Endothelial cell of umbilical vein (primary cell): ENCODE results near the gene GRM7. TPM values are rescaled to one million over a fixed set of nuclear protein-coding genes. Genes with fewer than 3 reads are reported as not detected.

Experiments used
- BruUV-seq: library from RNA; stranded (reverse); fragments of 400-500 nt; replicated peaks from 2 replicates; lab custom pipeline; 2021; lab: Mats Ljungman, UMichigan
- CTCF ChIA-PET: fragments of 300-600, 350-600 bp; sonication (Branson Sonifier 250); formaldehyde crosslinking; loops from one replicate; lab custom pipeline; 2021; ENCODE audit warnings: antibody characterized with exemption, inconsistent platforms; lab: Charles Lee
- POLR2A ChIA-PET: fragments of 300-600, 350-600 bp; sonication (Branson Sonifier 250); formaldehyde crosslinking; loops from one replicate; lab custom pipeline; 2021; ENCODE audit warnings: antibody characterized with exemption, inconsistent platforms; lab: Charles Lee
- DNase-seq: peaks from one replicate; pipeline ENCODE4 v3.0.0-alpha.2; 2011; ENCODE audit warnings: low read depth, low spot score
- FAIRE-seq: peaks from 2 replicates; lab custom pipeline; 2011; peaks lifted over from hg19 to GRCh38; lab: Jason Lieb, UNC
- H2AFZ ChIP-seq: 2 replicates; pipeline ENCODE4 v1.6.0; 2012; ENCODE audit warnings: low read depth, low read length, control low read depth, inconsistent platforms
- H3K27ac ChIP-seq: 2 replicates; pipeline ENCODE4 v1.5.1; 2011; ENCODE audit warnings: low read depth, mild to moderate bottlenecking, control low read depth, low read length, moderate library complexity; ENCODE audit not compliant: insufficient read depth
- H3K27me3 ChIP-seq, 2 experiments: 2 replicates each; pipeline versions ENCODE4 v1.6.0 to v1.6.1; 2011; ENCODE audit warnings: low read length in 2 of 2, mixed read lengths in 1 of 2; ENCODE audit not compliant: control insufficient read depth in 2 of 2, insufficient read depth in 2 of 2
- H3K36me3 ChIP-seq, 2 experiments: 2 replicates in 1 of 2; 3 replicates in 1 of 2; pipeline ENCODE4 v1.5.1; 2011; ENCODE audit warnings: low read length in 2 of 2, mild to moderate bottlenecking in 1 of 2, moderate library complexity in 1 of 2; ENCODE audit not compliant: control insufficient read depth in 2 of 2, insufficient read depth in 2 of 2; ENCODE audit errors: extremely low read depth in 1 of 2
- H3K4me1 ChIP-seq: 3 replicates; pipeline ENCODE4 v1.5.1; 2011; ENCODE audit warnings: mild to moderate bottlenecking, low read length; ENCODE audit not compliant: control insufficient read depth, insufficient read depth; ENCODE audit errors: extremely low read depth
- H3K4me2 ChIP-seq: 2 replicates; pipeline ENCODE4 v1.6.1; 2011; ENCODE audit warnings: low read length, control low read depth, mixed read lengths; ENCODE audit not compliant: insufficient read depth
- H3K4me3 ChIP-seq, 3 experiments: fragments of 200-600 bp in 1 of 3; sonication (generic), shearing (Covaris generic) in 1 of 3; replicated peaks in 1 of 3; 2 replicates each; pipeline ENCODE4 v1.5.1; 2011 to 2016; ENCODE audit warnings: control low read depth in 3 of 3, low read length in 3 of 3, mild to moderate bottlenecking in 2 of 3, inconsistent platforms in 1 of 3, low read depth in 1 of 3, moderate library complexity in 1 of 3; ENCODE audit not compliant: insufficient read depth in 1 of 3
- H3K79me2 ChIP-seq: 2 replicates; pipeline ENCODE4 v1.6.0; 2012; ENCODE audit warnings: low read length, inconsistent platforms; ENCODE audit not compliant: control insufficient read depth, insufficient read depth
- H3K9ac ChIP-seq: replicated peaks from 2 replicates; pipeline ENCODE3; 2011; ENCODE audit warnings: low read length, control low read depth; ENCODE audit not compliant: insufficient read depth; ENCODE audit errors: extremely low read depth
- H3K9me1 ChIP-seq: replicated peaks from 3 replicates; pipeline ENCODE4 v1.6.0; 2011; ENCODE audit warnings: mild to moderate bottlenecking, low read length; ENCODE audit not compliant: control insufficient read depth, insufficient read depth; ENCODE audit errors: extremely low read depth
- H3K9me3 ChIP-seq: replicated peaks from 2 replicates; pipeline ENCODE4 v1.5.1; 2012; ENCODE audit warnings: low read length, inconsistent platforms; ENCODE audit not compliant: control insufficient read depth, insufficient read depth
- H4K20me1 ChIP-seq: replicated peaks from 2 replicates; pipeline ENCODE3; 2011; ENCODE audit warnings: mild to moderate bottlenecking, low read length; ENCODE audit not compliant: control insufficient read depth, insufficient read depth; ENCODE audit errors: extremely low read depth
- EZH2 ChIP-seq: IDR thresholded peaks from 2 replicates; pipeline ENCODE4 v1.6.1; 2012; ENCODE audit warnings: borderline replicate concordance, low read depth, mild to moderate bottlenecking, moderate library complexity, low read length, inconsistent platforms; ENCODE audit not compliant: severe bottlenecking
- FOS ChIP-seq: IDR thresholded peaks from 2 replicates; pipeline ENCODE4 v1.6.1; 2011; ENCODE audit warnings: mild to moderate bottlenecking, low read length, moderate library complexity, borderline replicate concordance; ENCODE audit not compliant: insufficient read depth
- JUN ChIP-seq: IDR thresholded peaks from 2 replicates; pipeline ENCODE4 v1.6.1; 2011; ENCODE audit warnings: borderline replicate concordance, low read depth; ENCODE audit not compliant: insufficient read length, insufficient read depth
- MYC ChIP-seq: IDR thresholded peaks from one replicate; pipeline ENCODE4 v1.6.1; 2011; ENCODE audit warnings: mild to moderate bottlenecking, low read depth, low read length
- POLR2AphosphoS5 ChIP-seq: IDR thresholded peaks from 2 replicates; pipeline ENCODE4 v1.6.1; 2012; ENCODE audit warnings: low read depth, mild to moderate bottlenecking, control low read depth, low read length, moderate library complexity; ENCODE audit not compliant: insufficient read depth
- dilution Hi-C: fragments of 300-500 bp; cut with MboI; formaldehyde crosslinking; loops from one replicate; pipeline ENCODE4 v1.15.0; 2019; ENCODE audit warnings: low sequenced_read_pairs; ENCODE audit not compliant: extremely low pct_ligation_motif_present
- intact Hi-C: fragments of 100-400 bp; cut with micrococcal nuclease; formaldehyde crosslinking; loops from one replicate; pipeline ENCODE4 v1.10.0; 2022
- polyA plus RNA-seq, 4 experiments: library from polyadenylated mRNA; depleted of rRNA in 3 of 4; stranded (reverse) in 3 of 4; unstranded in 1 of 4; fragments of >200 nt; gene quantifications; 2 replicates each; pipeline versions ENCODE4 v1.2.1 to v1.2.3, GENCODE V29; 2011 to 2012; ENCODE audit warnings: missing spikeins in 1 of 4
- total RNA-seq: library from RNA; stranded (reverse); gene quantifications from 2 replicates; pipeline ENCODE4 v1.2.3, GENCODE V29; 2021
- TF ChIP-seq, protein P1 (sequence below): IDR thresholded peaks from 2 replicates; pipeline ENCODE4 v1.6.1; 2011; ENCODE audit not compliant: insufficient read depth, insufficient read length
- TF ChIP-seq, protein P2 (sequence below), 2 donors: IDR thresholded peaks; 1 replicate in 1 of 2; 2 replicates in 1 of 2; pipeline ENCODE4 v1.5.1; 2011; ENCODE audit warnings: low read length in 2 of 2, mild to moderate bottlenecking in 2 of 2, moderate library complexity in 2 of 2, control low read depth in 1 of 2, inconsistent platforms in 1 of 2, low read depth in 1 of 2; ENCODE audit not compliant: insufficient read depth in 1 of 2; ENCODE audit errors: extremely low read depth in 1 of 2

GRM7 gene
- total and polyA plus RNA-seq, 2 donors (not counting 3 experiments of a cell fraction or from before 2014, with no cell fraction given): 0.12 TPM; not detected in 1

DNA sequence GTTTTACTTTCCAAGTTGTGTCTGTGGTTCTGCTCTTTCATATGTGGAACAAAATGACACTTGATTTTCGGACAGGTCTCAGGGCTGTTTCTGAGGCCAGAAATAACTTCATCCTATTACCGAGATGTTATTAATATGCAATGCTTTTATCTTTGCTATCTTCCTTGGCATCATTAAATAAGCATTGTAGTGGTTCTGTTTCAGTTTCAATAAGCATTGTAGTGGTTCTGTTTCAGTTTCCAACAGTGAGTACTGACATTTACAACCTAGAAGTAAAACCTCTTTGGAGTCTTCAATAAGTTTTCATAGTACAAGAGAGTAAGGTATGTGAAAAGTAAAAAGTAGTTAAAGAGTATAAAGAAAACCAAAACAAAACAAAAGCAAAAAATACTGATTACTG lies 746.2 kb downstream of the GRM7 start:
- FAIRE-seq (no peak), DNase-seq (no peak)
- TF ChIP-seq, protein P1, sequence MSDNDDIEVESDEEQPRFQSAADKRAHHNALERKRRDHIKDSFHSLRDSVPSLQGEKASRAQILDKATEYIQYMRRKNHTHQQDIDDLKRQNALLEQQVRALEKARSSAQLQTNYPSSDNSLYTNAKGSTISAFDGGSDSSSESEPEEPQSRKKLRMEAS: no peak
- TF ChIP-seq EZH2: no peak
- no peak for TF ChIP-seq FOS
- TF ChIP-seq JUN: no peak
- TF ChIP-seq POLR2AphosphoS5: no peak
- dilution Hi-C loops: no loop called here
- no peak overlapping the region for H3K9ac ChIP-seq
- H3K9me1 ChIP-seq: no peaks in the 10 kb centered on the region
- ChIA-PET POLR2A (no interaction called here), CTCF (interaction anchor here (1.0 kb wide), 1 partner anchor 8 kb away, joined by 4 read pairs; no protein-coding TSS in a partner anchor)
- H3K9me3 ChIP-seq: no peaks in the 10 kb centered on the region
- BruUV-seq: no TSS peak
- H3K4me3 ChIP-seq: no peak overlapping the region
- no peak overlapping the region for H2AFZ ChIP-seq
- H3K4me2 ChIP-seq: no peak overlapping the region
- H3K36me3 ChIP-seq: no peaks in the 10 kb centered on the region
- intact Hi-C loops: no loop called here
- no peaks in the 10 kb centered on the region for H3K27me3 ChIP-seq
- no peak overlapping the region for H3K27ac ChIP-seq
- H3K4me1 ChIP-seq: no peaks in the 10 kb centered on the region
- H3K79me2 ChIP-seq: no peaks in the 10 kb centered on the region
- H4K20me1 ChIP-seq: no peaks in the 10 kb centered on the region

DNA sequence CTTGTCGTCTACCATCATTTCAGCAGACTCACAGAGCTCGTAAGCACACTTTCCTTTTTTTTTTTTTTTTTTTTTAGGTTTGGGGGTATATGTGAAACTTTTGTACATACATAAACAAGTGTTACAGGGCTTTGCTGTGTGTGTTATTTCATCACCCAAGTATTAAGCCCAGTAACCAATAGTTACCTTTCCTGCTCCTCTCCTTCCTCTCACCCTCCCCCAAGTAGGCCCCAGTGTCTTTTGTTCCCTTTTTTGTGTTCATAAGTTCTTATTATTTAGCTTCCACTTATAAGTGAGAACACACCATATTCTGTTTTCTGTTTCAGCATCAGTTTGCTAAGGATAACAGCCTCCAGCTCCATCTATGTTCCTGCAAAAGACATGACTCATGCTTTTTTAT lies 746.8 kb downstream of the GRM7 start:
- intact Hi-C loops (no loop called here), dilution Hi-C loops (no loop called here)
- Histone ChIP-seq H3K4me1 (no peaks in the 10 kb centered on the region), H3K4me2 (no peak overlapping the region), H3K27me3 (no peaks in the 10 kb centered on the region), H3K9me3 (no peaks in the 10 kb centered on the region), H3K27ac (no peak overlapping the region), H2AFZ (no peak overlapping the region), H3K9ac (no peak overlapping the region), H4K20me1 (no peaks in the 10 kb centered on the region), H3K36me3 (no peaks in the 10 kb centered on the region), H3K79me2 (no peaks in the 10 kb centered on the region), H3K9me1 (no peaks in the 10 kb centered on the region), H3K4me3 (no peak overlapping the region)
- BruUV-seq: no TSS peak
- ChIA-PET POLR2A (no interaction called here), CTCF (interaction anchor here (1.0 kb wide), 1 partner anchor 9 kb away, joined by 4 read pairs; no protein-coding TSS in a partner anchor)
- no peak for FAIRE-seq
- DNase-seq: no peak
- TF ChIP-seq EZH2 (no peak), MYC (no peak), POLR2AphosphoS5 (no peak)
- TF ChIP-seq, protein P2, sequence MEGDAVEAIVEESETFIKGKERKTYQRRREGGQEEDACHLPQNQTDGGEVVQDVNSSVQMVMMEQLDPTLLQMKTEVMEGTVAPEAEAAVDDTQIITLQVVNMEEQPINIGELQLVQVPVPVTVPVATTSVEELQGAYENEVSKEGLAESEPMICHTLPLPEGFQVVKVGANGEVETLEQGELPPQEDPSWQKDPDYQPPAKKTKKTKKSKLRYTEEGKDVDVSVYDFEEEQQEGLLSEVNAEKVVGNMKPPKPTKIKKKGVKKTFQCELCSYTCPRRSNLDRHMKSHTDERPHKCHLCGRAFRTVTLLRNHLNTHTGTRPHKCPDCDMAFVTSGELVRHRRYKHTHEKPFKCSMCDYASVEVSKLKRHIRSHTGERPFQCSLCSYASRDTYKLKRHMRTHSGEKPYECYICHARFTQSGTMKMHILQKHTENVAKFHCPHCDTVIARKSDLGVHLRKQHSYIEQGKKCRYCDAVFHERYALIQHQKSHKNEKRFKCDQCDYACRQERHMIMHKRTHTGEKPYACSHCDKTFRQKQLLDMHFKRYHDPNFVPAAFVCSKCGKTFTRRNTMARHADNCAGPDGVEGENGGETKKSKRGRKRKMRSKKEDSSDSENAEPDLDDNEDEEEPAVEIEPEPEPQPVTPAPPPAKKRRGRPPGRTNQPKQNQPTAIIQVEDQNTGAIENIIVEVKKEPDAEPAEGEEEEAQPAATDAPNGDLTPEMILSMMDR (IDR thresholded peaks at IDR 0.05; ENCODE audit: extremely low read depth in 1 of 2, insufficient read depth in 1 of 2, low read depth in 1 of 2, low read length in 2 of 2): no peak
